Brain microvascular endothelial cell (primary cell): ENCODE data around the gene GALNS.

Source experiments
- DNase-seq: peaks from one replicate; pipeline ENCODE4 v3.0.0-alpha.2; 2020
- H3K27ac ChIP-seq: fragments of 250-450 bp; sonication (Bioruptor Pico); 2 replicates; pipeline ENCODE4 v1.5.1; 2020; ENCODE audit warnings: mild to moderate bottlenecking, moderate library complexity
- H3K27me3 ChIP-seq: fragments of 250-450 bp; sonication (Bioruptor Pico); replicated peaks from 2 replicates; pipeline ENCODE4 v1.5.1; 2020; ENCODE audit warnings: mild to moderate bottlenecking
- H3K36me3 ChIP-seq: fragments of 250-450 bp; sonication (Bioruptor Pico); replicated peaks from 2 replicates; pipeline ENCODE4 v1.5.1; 2020; ENCODE audit warnings: mild to moderate bottlenecking
- H3K4me3 ChIP-seq: 2 replicates; pipeline ENCODE4 v1.5.1; 2011; ENCODE audit warnings: low read depth, mild to moderate bottlenecking, control low read depth, low read length, moderate library complexity
- in situ Hi-C: cut with HindIII; loops from 2 replicates; pipeline ENCODE4 v1.10.0; 2017; ENCODE audit warnings: low sequenced_read_pairs, low pct_ligation_motif_present
- TF ChIP-seq, protein P1 (sequence below): IDR thresholded peaks from 2 replicates; pipeline ENCODE4 v1.5.1; 2011; ENCODE audit warnings: low read depth, mild to moderate bottlenecking, moderate library complexity, low read length, control low read depth, inconsistent platforms; ENCODE audit errors: missing control alignments

GALNS gene

DNA sequence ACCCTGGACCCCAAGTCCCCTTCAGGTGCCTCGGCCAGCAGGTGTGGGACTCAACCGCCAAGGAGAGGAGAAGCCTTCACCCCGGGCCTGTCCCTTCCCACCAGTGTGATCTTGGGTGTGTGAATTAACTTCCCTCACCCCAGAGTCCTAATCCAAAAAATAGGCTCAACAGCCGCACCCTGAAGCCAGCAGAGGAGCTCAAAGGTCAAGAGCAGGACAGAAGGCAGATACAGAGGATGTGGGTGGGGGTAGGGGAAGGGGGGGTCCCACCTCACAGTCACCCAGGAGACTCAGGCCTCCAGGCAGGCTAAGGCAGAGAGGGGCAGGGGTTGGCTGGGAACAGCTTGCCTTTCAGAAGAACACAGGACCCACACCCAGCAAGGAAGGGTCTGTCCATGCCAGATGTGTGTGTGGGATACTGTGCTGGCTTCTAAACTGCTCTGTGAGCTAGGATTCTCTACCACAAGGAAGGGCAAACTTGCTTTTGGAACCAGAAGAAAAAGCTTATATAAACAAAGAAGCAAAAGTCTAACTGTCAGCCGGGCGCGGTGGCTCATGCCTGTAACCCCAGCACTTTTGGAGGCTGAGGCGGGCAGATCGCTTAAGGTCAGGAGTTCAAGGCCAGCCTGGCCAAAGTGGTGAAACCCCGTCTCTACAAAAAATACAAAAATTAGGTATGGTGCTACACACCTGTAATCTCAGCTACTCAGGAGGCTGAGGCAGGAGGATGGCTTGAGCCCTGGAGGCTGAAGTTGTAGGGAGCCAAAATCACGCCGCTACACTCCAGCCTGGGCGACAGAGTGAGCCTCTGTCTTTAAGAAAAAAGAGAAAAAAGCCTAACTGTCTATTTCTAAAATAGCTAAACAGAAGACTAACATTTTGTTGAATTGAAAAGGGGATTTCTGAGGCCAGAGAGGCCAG, 76.3 kb downstream of the GALNS start:
- in situ Hi-C loops = loop anchor here (10.0 kb wide), 1 partner anchor 96 kb away; the partner anchor contains the start of gene SNAI3
- no peak for DNase-seq
- H3K36me3 ChIP-seq = no peaks in the 10 kb centered on the region
- no peak overlapping the region for H3K4me3 ChIP-seq
- no peak overlapping the region for H3K27ac ChIP-seq
- TF ChIP-seq, protein P1, sequence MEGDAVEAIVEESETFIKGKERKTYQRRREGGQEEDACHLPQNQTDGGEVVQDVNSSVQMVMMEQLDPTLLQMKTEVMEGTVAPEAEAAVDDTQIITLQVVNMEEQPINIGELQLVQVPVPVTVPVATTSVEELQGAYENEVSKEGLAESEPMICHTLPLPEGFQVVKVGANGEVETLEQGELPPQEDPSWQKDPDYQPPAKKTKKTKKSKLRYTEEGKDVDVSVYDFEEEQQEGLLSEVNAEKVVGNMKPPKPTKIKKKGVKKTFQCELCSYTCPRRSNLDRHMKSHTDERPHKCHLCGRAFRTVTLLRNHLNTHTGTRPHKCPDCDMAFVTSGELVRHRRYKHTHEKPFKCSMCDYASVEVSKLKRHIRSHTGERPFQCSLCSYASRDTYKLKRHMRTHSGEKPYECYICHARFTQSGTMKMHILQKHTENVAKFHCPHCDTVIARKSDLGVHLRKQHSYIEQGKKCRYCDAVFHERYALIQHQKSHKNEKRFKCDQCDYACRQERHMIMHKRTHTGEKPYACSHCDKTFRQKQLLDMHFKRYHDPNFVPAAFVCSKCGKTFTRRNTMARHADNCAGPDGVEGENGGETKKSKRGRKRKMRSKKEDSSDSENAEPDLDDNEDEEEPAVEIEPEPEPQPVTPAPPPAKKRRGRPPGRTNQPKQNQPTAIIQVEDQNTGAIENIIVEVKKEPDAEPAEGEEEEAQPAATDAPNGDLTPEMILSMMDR = no peak
- H3K27me3 ChIP-seq = no peaks in the 10 kb centered on the region

DNA sequence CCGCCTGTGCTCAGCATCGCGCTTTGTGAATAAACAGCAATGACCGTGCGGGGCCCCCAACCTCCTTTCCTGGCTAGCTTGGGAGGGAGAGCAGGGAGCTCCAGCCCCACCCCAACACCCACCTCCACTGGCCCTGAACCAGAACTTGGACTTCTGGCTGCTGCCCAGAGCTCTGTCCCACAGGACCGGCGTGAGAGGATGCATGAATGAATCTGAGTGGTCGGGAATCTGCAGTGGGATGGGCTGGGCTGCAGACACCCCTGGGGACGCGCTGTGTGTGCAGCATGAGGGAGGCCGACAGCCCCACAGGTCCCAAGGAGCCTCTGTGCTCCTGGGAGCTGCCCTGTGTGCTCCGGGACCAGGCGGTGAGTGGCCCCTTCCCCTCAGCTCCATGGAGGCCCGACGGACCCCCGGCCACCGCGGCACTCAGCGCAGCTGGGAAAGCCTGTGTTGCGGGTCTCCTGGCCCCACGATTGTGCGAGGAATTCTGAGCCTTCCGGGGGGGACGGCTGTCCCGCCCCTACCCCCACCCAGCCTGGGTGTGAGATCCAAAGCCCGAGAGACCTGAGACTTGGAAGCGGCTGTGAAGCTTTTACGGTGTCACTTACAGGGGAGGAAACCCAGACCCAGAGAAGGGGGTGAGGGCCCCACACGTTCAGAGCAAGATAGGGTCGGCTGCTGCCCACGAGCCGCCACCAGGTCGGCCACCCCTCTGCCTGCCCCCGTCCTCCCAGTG, 77.2 kb downstream of the GALNS start:
- in situ Hi-C loops = loop anchor here (10.0 kb wide), 1 partner anchor 95 kb away; the partner anchor contains the start of gene SNAI3
- no peaks in the 10 kb centered on the region for H3K27me3 ChIP-seq
- DNase-seq = no peak

DNA sequence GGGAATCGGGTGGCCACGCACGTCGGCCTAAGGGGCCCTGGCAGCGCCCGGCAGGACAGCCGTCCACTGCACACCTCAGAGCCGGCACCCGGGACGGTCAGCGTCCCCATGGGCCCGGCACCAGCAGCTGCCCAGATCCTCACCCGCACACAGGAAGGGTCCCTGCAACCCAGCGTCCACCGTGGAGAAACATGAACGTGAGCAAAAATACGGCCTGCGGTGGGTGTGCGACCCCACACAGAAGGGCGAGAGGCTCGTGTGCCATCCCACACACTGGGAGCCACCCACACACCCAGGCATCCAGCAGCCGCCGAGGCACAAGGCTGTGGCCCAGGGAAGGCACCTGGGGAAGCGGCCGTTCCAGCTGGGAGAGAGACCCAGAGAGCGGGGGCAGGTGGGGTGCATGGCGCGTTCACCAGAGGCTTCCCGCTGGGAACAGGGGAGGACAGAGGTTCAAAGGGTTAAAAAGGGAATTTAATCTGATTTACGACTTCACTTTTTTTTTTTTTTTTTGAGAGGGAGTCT, 78.1 kb downstream of the GALNS start:
- TF ChIP-seq, protein P1 = no peak
- no peak overlapping the region for H3K4me3 ChIP-seq
- DNase-seq = no peak
- no peaks in the 10 kb centered on the region for H3K36me3 ChIP-seq
- in situ Hi-C loops = no loop called here
- no peaks in the 10 kb centered on the region for H3K27me3 ChIP-seq
- H3K27ac ChIP-seq = no peak overlapping the region

More for the DNA sequence above, 77.2 kb downstream of the GALNS start:
- H3K27ac ChIP-seq = no peak overlapping the region
- no peaks in the 10 kb centered on the region for H3K36me3 ChIP-seq
- no peak overlapping the region for H3K4me3 ChIP-seq
- TF ChIP-seq, protein P1 = no peak

DNA sequence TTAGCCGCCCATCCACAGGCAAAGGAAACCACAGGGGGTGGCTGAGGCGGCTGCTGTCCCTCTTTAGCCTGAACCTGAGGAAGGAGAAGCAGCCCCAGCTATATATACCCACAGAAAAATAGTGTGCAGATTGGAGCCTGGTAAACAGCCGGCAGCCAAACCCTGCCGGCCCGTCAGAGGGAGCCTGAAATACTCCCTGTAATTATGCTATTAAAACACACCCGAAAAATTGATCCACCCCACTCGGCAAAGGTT, 78.5 kb downstream of the GALNS start:
- H3K27ac ChIP-seq = no peak overlapping the region
- no peaks in the 10 kb centered on the region for H3K36me3 ChIP-seq
- no peak for DNase-seq
- TF ChIP-seq, protein P1 = no peak
- in situ Hi-C loops = no loop called here
- H3K27me3 ChIP-seq = no peaks in the 10 kb centered on the region
- no peak overlapping the region for H3K4me3 ChIP-seq

DNA sequence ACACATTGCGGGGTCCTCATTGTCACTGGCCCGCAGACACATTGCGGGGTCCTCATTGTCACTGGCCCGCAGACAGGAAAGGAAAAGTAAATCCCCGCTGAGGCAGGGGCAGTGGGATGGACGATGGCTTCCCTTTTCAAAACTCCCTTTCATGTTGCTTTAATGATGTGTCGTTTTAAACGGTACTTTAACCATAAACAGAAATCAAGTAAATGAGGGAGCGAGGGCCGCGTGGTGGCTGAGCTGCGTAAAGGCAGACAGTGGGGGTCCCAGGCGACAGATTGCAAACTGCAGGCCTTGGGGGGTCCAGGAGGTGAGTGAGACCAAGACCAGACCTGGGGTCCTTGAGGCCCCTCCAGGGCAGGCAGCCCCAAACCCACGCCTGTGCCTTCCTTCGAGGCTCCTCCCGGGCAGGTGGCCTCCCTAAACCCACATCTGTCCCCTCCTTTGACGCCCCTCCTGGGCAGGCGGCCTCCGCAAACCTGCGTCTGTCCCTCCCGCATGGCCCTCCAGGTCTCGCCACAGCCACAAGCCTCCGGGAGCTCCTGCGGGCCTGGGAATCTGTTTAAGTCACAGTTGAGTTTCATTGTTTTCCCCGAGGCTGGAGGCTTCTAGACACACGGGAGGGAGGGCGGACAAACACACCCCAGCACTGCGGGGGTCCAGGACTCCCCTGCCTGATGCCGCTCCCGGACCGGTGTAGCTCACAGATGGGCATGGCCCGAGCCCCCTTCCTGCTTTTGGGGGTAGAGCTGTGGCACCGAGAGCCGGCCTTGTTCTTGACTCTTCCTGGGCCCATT, 79.1 kb downstream of the GALNS start:
- H3K36me3 ChIP-seq = no peaks in the 10 kb centered on the region
- DNase-seq = no peak
- TF ChIP-seq, protein P1 = no peak
- no peak overlapping the region for H3K27ac ChIP-seq
- no peaks in the 10 kb centered on the region for H3K27me3 ChIP-seq
- in situ Hi-C loops = no loop called here
- no peak overlapping the region for H3K4me3 ChIP-seq
